Limb (tissue), 2 donors: ENCODE data around the gene PLPPR1.

Experiments used
- DNase-seq, 2 donors: peaks; one replicate each; pipeline ENCODE4 v3.0.0-alpha.2; 2016; ENCODE audit errors: extremely low spot score in 2 of 2

The PLPPR1 gene

DNA sequence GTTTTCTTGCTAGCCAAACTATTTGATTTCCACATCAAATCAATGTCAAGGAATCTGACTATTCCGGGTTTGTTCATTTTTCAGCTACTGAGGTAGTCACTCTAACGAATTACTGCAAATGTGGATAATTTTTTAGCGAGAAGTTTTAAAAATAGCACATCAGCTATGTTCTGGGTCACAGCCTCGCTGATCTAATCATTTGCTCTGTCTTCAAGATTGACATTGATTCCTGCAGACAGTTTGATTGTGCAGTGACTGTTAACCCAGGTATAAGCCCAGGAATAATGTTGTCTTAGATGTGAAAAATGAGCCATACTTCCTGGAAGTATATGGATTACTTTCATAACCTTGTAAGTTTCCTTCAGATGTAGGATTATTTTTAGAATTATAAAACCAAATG lies 181.1 kb downstream of the PLPPR1 start:
- no peak for DNase-seq

DNA sequence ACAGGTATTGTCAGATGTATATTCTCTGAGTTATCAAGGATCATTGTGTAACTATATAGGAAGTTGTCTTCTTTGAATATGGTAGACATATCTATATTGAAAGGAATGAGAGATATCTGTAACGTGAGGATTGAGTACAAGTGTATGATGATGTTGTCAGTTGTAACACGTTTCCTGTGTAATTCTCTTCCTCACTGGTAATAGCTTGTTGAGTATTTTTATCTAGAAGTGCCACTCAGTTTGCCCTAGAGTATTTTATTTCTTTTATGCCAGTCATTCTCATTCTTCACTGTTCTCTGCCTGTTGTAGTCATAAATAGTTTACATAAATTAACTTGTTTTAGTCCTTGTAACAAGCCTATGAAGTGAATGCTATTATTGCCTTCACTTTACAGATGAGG lies 184.1 kb downstream of the PLPPR1 start:
- no peak for DNase-seq

DNA sequence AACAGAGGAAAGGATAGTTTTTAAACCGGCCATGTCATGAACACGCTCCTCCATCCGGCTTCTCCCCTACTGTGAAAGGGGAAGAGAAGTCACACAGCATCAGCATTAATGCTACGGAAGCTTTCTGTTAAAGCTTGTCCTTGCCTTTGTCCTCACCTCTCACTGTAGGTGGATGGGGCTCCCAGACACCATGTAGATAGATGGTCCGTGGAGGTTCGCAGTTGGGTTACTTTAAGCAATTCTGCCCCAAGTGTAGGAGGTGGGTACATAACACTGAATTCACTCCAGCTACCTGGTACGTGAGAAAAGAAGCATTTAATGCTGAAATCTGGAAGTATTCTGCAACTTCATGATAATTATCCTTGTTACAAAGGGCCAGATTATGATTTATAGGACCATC lies 190.5 kb downstream of the PLPPR1 start:
- DNase-seq = no peak

DNA sequence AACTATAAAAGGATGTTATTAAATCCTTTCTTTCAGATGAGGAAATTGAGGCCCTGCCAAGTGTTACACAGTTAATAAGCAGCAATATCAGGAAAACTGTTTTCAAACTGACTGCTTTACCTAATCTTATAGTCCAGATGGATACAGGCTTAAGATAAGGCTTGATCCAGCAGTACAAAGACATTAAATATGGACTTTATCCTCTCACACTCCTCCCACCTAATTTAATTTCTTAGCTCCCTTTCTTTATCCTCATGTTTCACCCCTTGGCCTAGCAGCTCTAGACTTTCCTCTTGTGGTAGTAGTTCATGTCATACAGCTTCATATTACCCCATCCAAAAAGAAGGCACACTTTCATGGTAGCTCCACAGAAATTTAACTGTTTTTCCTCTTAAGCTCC lies 191.8 kb downstream of the PLPPR1 start:
- no peak for DNase-seq

DNA sequence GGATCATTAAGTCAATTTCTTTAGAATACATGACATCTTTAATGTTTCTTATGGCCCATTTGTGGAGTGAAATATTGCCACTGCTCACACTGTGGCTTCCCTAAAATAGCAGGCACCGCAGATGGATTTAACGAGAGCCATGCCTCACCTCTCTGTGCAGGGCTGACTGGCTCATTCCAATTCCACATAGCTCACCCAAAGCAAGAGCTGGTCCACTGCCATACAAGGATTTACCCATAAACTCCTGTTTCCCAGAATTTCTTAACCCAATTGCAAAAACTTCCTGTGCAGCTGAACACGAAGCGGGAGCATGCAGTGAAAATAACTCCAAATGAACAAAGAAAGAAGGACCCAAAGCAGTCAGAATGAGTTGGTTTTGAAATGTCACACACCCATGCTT lies 196.7 kb downstream of the PLPPR1 start:
- no peak for DNase-seq

DNA sequence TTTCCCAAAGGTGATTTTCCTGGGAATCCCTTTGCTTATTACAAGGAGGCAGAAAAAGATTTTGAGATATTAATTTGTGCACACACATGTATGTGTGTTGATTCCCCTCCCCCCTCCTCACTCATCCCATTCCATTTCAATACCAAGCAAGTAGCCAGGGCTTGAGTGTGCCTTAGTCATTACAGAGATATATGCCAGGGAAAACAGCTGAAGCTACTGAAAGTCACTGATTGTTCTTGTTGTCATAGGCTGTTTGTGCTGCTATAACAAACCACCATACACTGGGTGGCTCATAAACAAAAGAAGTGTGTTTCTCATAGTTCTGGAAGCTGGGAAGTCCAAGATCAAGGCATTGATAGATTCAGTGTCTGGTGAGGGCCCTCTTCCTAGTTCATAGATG lies 197.6 kb downstream of the PLPPR1 start:
- DNase-seq = no peak

DNA sequence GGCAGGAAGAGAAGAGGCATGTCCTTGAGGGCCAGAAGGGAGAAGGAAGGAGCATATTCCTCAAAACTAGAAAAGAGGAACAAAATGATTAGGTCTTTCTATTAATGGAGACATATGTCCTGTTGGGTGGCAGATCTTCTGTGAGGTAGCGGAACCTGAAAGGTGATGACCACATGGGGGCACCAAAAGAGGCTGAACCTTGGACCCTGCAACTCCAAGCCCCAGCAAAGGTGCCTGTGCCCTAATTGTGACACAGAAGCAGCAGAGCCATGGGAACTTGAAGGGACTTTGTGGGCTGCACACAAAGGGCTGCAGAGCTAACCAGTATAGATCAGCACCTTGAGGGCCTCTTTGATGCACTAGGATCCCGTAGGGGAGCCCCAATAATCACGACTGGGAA lies 198.3 kb downstream of the PLPPR1 start:
- no peak for DNase-seq

DNA sequence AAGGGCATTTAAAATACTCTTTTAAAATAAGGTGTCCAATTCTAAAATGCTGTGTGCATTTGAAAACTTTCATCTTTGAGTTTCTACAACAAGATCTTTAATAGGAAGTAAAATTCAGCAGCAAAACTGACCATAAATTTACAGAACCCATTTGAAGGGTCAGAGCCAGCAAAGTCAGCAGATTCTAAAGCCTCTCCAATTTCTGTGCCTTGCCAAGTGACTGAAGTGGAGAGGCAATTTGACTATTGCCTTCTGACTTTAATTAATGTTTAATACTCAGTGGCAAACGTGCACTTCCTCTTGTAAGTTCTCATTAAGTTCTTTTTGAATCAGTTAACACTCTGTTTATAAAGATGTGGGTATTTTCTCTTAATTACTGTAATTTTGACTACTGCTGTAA lies 201.1 kb downstream of the PLPPR1 start:
- no peak for DNase-seq

DNA sequence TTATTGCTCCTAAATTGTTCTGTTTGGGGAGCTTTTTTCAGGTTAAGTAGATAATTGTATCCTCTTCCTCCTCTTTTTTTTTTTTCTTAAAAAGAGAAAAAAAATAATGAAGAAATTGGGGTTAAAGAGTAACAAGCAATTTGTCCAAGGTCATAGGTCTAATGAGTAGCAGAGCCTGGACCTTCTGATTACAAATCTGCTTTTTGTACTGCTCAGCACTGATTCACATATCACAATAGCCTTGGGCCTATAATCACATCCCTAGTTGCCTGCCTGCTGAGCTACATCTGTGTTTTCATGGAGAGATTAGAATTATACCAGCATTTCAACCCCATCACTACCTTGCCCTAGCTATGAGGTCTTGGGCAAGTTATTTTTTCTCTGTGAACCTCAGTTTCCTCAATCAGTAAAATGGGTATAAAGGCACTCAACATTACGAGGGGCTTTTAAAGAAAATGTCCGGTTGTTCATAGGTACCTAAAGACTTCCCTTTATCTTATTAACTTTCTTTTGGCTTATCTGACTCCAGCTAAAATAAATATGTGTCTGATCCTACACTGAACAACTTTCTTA lies 204.0 kb downstream of the PLPPR1 start:
- no peak for DNase-seq

DNA sequence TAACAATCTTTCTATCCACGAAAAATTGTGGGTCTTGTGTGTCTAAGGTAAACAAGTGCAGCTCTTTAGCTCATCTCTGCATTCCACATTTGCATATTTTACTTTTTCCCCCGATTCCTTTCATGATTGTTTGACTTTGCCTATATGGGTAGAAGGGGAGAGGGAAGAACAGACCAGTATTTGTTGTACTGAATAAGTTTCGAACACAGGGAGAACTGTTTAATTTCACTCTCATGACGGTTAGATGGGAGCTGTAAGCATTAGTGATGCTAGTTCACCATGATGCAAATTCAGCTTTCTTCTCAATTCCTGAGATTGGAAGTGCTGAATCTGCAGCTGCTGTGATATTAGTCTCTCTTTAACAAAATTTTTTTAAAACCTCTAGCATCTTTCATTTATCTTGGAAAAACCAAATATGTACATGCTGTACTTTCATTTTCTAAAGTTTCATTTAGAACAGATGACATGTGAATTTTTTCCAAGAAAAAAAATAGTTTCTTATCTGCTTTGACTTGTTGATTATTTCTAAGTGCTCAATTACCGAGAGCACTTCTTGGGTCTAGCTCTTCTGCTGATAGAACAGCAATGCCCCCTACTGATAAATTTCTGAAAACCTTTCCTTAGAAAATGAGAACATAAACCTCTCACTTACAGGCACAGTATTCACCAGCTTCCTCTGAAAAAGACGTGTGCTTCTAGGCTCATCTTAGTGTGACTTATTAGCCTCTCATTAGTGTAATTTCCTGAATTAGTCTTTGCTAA lies 206.8 kb downstream of the PLPPR1 start:
- peak in 1 of 2 donors; percentile 62 for DNase-seq

DNA sequence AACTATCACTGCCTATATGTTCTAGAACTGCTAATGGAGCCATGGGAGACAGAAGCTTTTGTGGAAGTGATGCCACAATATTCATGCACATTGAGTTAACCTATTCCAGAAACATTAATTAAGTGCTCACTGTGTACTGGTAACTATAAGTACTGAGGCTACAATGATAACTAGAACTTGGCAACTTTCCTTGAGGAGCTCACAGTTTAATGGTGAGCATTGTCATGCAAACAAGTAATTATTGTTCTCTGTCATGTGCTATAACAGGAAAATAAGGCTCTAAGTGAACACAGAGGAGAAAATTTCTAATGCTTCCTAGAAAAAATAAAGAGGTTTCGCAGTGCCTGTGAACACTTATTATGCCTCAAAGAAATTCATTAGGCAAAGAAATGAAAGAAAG lies 214.1 kb downstream of the PLPPR1 start:
- no peak for DNase-seq

DNA sequence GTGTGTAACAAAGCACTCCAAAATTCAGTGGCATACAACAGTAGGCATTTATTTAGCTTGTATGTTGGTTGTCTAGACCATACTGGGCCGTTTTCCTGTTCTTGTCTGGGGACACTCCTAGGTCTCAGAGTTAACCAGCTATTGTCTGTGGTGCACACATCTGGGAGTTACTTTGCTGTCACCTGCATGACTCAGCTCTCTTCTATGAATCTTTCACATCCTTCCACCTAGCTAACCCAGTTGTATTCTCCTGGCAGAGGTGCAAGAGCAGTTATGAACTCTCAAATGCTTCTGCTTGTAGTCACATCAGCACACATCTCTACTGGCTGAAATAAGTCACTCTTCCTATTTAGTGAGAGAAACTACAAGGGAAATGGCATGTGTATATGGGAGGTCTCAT lies 218.2 kb downstream of the PLPPR1 start:
- no peak for DNase-seq

DNA sequence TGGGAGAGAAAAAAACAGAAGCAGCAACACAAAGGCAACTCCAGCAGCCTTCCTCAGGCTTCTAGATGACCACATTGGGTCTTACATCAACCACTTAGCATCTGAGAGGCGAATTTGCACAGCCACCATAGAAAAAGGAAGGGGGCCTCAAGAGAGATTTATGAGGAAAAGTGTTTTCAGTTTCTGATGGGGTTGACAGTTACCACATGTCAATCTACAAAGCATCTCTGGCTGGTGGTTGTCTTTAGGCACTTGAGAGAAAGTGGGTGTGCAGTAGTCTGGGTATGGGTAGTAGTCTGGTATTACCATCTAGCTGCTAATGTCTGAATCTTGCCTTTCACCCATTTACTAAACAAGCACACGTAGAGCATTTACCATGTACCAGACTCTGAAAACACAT lies 218.8 kb downstream of the PLPPR1 start:
- DNase-seq = no peak

DNA sequence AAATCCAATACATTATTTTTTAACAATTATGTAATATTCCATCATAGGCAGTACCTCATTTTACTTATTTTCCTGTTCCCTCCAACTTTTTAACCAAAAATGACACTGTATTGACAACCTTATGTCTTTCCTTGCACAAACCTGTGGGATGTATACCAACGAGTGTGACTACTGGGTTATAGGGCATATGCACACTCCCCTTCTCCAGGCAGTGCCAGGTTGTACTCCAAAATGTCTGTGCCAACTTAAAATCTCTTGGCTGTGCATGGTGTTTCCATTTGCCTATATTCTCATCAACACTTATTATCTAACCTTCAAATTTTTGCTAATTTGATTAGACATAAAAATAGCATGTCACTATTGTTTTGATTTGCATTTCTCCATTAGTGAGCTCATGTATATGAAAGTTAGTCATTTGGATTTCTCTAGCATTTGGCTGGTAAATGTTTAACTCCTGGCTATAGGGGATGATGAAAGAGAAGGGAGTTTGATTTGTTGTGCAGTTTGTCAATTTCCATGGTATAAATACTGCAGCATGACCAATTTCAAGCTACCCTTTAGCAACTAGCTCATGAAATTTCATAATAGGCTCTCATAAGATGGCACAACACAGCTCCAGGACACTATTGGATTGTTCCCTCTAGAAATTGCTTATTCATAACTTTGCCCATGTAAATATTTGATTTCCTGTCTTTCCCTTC lies 226.4 kb downstream of the PLPPR1 start:
- no peak for DNase-seq

DNA sequence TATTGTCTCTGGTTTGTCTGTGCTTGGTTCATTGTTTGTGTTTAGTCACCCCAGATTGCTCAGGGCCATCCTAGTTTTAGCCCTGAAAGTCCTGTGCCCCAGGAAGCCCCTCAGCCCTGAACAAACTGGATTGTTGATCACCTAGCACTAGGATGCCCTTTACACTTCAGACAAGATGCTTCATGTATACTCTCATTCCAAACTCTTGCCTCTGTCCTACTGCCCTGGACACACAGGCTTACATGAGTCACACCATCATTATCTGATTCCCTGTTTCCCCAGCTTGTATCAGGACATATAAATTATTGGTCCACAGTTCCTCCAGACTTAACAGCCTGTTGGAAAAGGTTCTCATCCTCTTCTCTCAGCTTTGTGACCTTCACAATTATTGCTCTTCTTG lies 236.2 kb downstream of the PLPPR1 start:
- DNase-seq = no peak

DNA sequence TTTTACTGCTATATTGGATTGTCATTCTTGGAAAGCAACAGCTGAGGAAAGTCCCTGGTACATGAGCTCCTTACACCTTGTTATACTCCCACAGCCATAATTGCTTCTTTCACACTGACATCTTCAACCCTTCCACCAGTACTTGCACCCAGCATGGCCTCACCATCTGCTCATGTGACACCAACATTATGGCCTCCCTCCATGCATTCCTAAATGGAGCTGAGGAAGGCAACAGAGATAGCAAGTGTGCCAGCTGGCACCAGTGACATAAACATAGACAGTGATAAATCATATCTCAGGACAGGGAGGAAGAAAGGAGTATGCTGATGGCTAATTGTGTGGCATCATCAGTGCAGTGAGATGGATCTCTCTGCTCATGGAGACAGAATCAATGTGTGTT lies 236.7 kb downstream of the PLPPR1 start:
- DNase-seq = no peak

DNA sequence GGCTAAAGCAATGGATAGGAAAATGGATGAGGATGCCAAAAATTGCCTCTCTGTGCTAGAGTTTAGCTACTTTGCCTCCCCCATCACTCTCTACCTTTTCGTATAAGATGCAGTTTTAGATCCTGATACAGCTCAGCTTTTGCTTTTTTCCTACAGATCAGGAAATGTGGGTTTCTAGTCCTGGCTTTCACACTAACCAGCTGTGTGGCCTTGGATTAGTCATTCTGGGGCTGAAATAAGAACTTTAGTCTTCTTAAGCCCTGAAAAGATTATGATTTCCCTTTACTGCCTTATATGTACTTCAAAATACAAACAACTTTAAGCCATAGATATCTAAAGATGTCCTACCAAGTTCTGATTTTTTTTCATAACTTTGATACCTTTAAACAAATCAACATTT lies 239.9 kb downstream of the PLPPR1 start:
- DNase-seq = no peak

DNA sequence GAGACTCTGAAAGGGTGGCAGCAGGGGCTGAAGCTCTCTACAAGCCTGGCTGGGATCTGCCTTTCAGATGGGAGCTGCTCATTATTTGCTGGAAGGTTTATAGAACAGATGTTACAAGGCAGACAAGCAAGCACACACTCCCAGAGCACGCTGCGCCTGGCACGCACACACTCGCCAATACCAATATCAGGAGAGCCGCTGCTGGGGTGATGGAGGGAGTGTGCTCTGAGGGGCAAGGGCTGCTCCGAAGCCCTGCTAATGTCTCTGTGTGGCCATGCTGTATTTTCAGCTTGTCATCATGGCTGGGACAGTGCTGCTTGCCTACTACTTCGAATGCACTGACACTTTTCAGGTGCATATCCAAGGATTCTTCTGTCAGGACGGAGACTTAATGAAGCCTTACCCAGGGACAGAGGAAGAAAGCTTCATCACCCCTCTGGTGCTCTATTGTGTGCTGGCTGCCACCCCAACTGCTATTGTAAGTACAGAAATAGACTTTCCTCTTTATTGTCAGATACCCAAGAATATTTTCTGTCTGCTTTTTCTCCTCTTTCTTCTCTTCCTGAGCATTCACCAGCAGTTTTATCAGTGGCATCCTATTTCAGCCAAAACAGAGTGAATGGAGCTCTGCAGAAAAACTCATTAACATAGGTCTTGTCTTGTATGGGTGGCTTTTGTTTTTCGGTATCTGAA lies 241.2 kb downstream of the PLPPR1 start:
- DNase-seq = no peak

DNA sequence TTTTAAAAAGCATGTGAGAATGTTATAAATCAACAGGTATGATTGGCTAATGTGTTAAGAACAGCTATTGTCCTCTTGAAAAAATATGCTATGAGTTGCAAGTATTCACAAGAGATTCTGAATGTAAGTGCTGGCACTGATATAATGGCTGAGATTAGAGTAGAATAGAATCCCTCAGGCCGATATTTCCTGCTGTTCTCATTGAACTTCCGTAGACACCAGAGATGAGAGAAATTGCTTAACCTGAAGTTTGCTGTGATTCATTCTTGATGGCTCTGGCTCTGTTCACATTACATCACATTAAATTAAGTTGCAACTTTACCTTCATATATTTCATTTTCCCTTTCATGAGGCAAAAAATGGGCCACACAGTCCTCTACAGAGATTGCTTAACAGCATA lies 241.8 kb downstream of the PLPPR1 start:
- DNase-seq = no peak

DNA sequence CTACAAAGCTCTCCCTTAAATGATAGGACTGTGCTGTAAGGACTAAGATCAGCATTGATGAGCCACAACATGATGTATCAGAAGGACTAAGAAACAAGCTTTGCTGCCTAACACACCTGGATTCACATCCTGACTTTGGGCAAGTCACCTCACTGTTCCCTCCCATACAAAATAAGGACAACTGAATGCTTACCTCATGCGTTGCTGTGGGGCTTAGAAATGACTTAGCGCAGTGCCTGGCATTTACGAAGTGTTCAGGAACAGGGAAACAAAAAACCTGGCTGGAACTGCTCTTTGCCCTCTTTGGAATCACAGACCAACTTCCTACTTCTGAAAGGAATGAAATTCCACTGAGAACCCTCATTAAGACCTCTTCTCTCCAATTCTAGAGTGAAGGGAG lies 242.6 kb downstream of the PLPPR1 start:
- no peak for DNase-seq

DNA sequence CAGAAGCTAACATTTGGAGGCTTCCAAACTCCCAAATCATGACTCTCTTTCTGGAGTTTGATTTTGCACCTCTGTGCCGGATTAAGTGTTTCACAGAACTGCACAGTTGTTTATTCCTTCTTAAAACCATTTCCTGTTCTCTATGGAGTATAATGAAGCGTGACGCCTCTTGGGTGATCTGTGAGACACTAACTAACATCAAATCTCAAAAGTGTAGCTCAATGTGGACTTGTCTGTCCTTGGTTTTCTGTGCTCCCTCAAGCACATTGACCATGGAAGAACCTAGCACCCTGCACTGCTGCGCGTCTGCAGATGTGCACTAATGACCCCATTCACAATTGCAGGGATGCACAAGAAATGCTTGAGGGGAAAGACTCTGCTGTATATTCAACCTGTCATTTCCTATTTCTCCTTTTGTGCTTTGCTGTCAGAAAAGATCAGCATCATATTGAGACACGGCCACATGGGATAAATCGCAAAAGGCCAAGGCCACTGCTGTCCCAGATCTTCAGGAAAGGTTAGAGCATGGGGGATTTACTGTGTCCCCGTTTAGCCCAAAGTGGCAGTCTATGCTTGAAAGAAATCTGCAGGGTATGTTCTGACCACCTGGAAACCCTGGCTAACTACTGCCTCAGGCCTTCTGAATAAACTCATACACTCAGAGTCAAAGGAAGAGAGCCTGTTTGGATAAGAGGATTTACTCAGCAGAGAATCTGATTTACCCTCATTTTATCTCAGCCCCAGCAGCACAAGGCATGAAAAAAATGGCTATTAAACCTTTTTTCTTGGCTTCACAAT lies 246.6 kb downstream of the PLPPR1 start:
- no peak for DNase-seq
